A549 treated with Hydrocortisone at 1 μM for 4 hours (cell line): ENCODE results near the gene TTC27. TPM values are rescaled to one million over a fixed set of nuclear protein-coding genes. Genes with fewer than 3 reads are reported as not detected.

Experiments
- total RNA-seq: library from RNA; stranded (reverse); fragments of 200-300 nt; extraction: Qiagen RNA extraction; gene quantifications from 5 replicates; pipeline ENCODE4 v1.2.3, GENCODE V29; 2022

Gene TTC27
- 23.0 to 29.5 TPM (median 24.2 TPM) in 5 replicates for total RNA-seq

DNA sequence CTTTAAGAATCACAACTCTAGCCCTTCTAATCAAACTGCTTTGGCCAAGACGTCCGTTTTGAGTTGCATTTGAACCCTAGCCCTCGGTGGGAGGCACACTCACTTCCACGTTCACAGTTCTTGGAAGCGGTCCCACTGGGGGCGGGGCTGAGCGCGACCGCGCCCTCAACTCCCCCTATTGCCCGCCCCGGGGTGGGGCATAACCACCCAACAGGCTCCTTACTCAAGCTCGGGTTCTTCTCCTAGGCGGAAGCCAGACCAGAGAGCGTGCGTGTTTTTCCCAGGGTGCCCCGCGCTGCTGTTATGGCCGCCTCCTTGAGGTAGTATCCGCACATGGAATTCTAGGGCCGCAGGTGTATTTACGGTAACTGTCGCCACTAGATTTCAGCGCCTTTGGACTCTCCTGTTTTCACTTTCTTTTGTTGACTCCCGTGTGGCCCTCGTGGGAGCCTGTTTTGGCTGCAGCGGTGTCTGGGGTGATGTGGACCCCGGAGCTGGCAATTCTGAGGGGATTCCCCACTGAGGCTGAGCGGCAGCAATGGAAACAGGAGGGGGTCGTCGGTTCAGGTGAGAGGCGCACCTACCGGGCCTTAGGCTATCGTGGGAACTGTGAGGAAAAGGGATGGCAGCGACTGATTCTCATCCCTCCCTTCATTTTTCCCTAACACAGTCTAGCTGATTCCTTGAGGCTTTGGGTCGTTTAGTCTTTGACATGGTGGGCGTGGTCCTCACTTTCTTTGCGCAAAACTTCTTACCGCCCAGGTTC, at the start of gene TTC27:
TTC27 (plus strand) TSS at position 237 of the 766 bp plus-strand sequence; CDS start at position 480, 243 bp downstream.

